Neural cell (in vitro differentiated cells): Measurements from ENCODE around the gene MED4. TPM values are rescaled to one million over a fixed set of nuclear protein-coding genes. Genes with fewer than 3 reads are reported as not detected.

Source experiments
- H2AFZ ChIP-seq: fragments of 200-600, 300-800 bp; sonication (generic), shearing (Covaris generic); 2 replicates; pipeline ENCODE4 v1.6.0; 2014; ENCODE audit warnings: low read depth, mild to moderate bottlenecking, antibody characterized with exemption, low read length, moderate library complexity
- H3F3A ChIP-seq: fragments of 200-600 bp; shearing (Covaris generic); 2 replicates; pipeline ENCODE4 v1.6.1; 2016; ENCODE audit warnings: mild to moderate bottlenecking, moderate library complexity, mixed read lengths, antibody characterized with exemption, low read length; ENCODE audit not compliant: insufficient read depth, poor library complexity, severe bottlenecking
- H3K27ac ChIP-seq: fragments of 200-600, 300-800 bp; sonication (generic), shearing (Covaris generic); 2 replicates; pipeline ENCODE4 v1.5.1; 2014; ENCODE audit warnings: mild to moderate bottlenecking, low read length, moderate library complexity
- H3K27me3 ChIP-seq: fragments of 300-800, 200-600 bp; sonication (generic), shearing (Covaris generic); 2 replicates; pipeline ENCODE4 v1.6.0; 2014; ENCODE audit warnings: mild to moderate bottlenecking, low read depth, low read length, moderate library complexity; ENCODE audit not compliant: insufficient read depth
- H3K36me3 ChIP-seq: fragments of 300-800, 200-600 bp; sonication (generic), shearing (Covaris generic); 2 replicates; pipeline ENCODE4 v1.5.1; 2014; ENCODE audit warnings: mild to moderate bottlenecking, antibody characterized with exemption, low read length, moderate library complexity; ENCODE audit not compliant: insufficient read depth
- H3K4me2 ChIP-seq: fragments of 300-800, 200-600 bp; sonication (generic), shearing (Covaris generic); 2 replicates; pipeline ENCODE4 v1.6.0; 2014; ENCODE audit warnings: mild to moderate bottlenecking, low read length
- H3K4me3 ChIP-seq: fragments of 300-800, 200-600 bp; sonication (generic), shearing (Covaris generic); 2 replicates; pipeline ENCODE4 v1.5.1; 2014; ENCODE audit warnings: mild to moderate bottlenecking, low read length, moderate library complexity
- H3K79me2 ChIP-seq: fragments of 200-600 bp; shearing (Covaris generic); replicated peaks from 2 replicates; pipeline ENCODE4 v1.6.0; 2014; ENCODE audit warnings: mild to moderate bottlenecking, low read length, moderate library complexity; ENCODE audit not compliant: insufficient read depth
- H3K9ac ChIP-seq: fragments of 300-800, 200-600 bp; sonication (generic), shearing (Covaris generic); 2 replicates; pipeline ENCODE4 v1.6.1; 2016; ENCODE audit warnings: mild to moderate bottlenecking, low read length, mixed read lengths
- H3K9me2 ChIP-seq: fragments of 200-600 bp; shearing (Covaris generic); 2 replicates; pipeline ENCODE4 v1.6.1; 2016; ENCODE audit warnings: mild to moderate bottlenecking, low read length, mixed read lengths; ENCODE audit not compliant: insufficient read depth
- H3K9me3 ChIP-seq: fragments of 200-600, 300-800 bp; sonication (generic), shearing (Covaris generic); 2 replicates; pipeline ENCODE4 v1.6.1; 2016; ENCODE audit warnings: mild to moderate bottlenecking, mixed run types, low read length, moderate library complexity, mixed read lengths
- H4K20me1 ChIP-seq: fragments of 200-600 bp; shearing (Covaris generic); 2 replicates; pipeline ENCODE4 v1.6.1; 2016; ENCODE audit warnings: mild to moderate bottlenecking, mixed run types; ENCODE audit not compliant: insufficient read depth
- EP300 ChIP-seq: fragments of 450-650 bp; conservative IDR thresholded peaks from 2 replicates; pipeline ENCODE4 v1.6.1; 2014; ENCODE audit warnings: antibody characterized with exemption, mild to moderate bottlenecking, moderate library complexity; ENCODE audit not compliant: poor library complexity, severe bottlenecking
- EZH2 ChIP-seq: fragments of 200-600, 300-800 bp; shearing (Covaris generic), sonication (generic); IDR thresholded peaks from 2 replicates; pipeline ENCODE4 v1.6.1; 2014; ENCODE audit warnings: antibody characterized with exemption, low read length, borderline replicate concordance, mild to moderate bottlenecking; ENCODE audit not compliant: insufficient read depth, poor library complexity, severe bottlenecking
- MXI1 ChIP-seq: fragments of 450-650 bp; conservative IDR thresholded peaks from 2 replicates; pipeline ENCODE4 v1.6.1; 2014; ENCODE audit warnings: antibody characterized with exemption, mild to moderate bottlenecking; ENCODE audit not compliant: poor library complexity, severe bottlenecking
- POLR2AphosphoS5 ChIP-seq: IDR thresholded peaks from 2 replicates; pipeline ENCODE4 v1.6.1; 2012
- RAD21 ChIP-seq: fragments of 450-650 bp; conservative IDR thresholded peaks from 2 replicates; pipeline ENCODE4 v1.6.1; 2014; ENCODE audit warnings: antibody characterized with exemption, mild to moderate bottlenecking, moderate library complexity
- REST ChIP-seq: IDR thresholded peaks from 2 replicates; pipeline ENCODE4 v1.6.1; 2012; ENCODE audit warnings: borderline replicate concordance
- SMC3 ChIP-seq: fragments of 450-650 bp; conservative IDR thresholded peaks from 2 replicates; pipeline ENCODE4 v1.6.1; 2014; ENCODE audit warnings: antibody characterized with exemption, mild to moderate bottlenecking, moderate library complexity; ENCODE audit not compliant: poor library complexity
- TAF1 ChIP-seq: IDR thresholded peaks from 2 replicates; pipeline ENCODE4 v1.6.1; 2012; ENCODE audit warnings: low read depth
- polyA plus RNA-seq: library from polyadenylated mRNA; depleted of rRNA; stranded (reverse); fragments of >200 nt; gene quantifications from 2 replicates; pipeline ENCODE4 v1.2.3, GENCODE V29; 2014
- TF ChIP-seq, protein P1 (sequence below): fragments of 450-650 bp; IDR thresholded peaks from 2 replicates; pipeline ENCODE4 v1.5.1; 2014; ENCODE audit warnings: antibody characterized with exemption, mild to moderate bottlenecking, moderate library complexity; ENCODE audit not compliant: poor library complexity, severe bottlenecking

MED4 gene
- polyA plus RNA-seq, 1 donor from 2014 or later = 87.5 TPM

GRCh38 chr13:48043789-48044503 lies 51.0 kb downstream of the MED4 start:
- no peaks in the 10 kb centered on the region for H4K20me1 ChIP-seq
- H3K9me2 ChIP-seq = no peaks in the 10 kb centered on the region
- no peak overlapping the region for H3K27ac ChIP-seq
- no peak for TF ChIP-seq EP300
- no peak for TF ChIP-seq SMC3
- no peak for TF ChIP-seq MXI1
- no peak for TF ChIP-seq REST
- TF ChIP-seq, protein P1, sequence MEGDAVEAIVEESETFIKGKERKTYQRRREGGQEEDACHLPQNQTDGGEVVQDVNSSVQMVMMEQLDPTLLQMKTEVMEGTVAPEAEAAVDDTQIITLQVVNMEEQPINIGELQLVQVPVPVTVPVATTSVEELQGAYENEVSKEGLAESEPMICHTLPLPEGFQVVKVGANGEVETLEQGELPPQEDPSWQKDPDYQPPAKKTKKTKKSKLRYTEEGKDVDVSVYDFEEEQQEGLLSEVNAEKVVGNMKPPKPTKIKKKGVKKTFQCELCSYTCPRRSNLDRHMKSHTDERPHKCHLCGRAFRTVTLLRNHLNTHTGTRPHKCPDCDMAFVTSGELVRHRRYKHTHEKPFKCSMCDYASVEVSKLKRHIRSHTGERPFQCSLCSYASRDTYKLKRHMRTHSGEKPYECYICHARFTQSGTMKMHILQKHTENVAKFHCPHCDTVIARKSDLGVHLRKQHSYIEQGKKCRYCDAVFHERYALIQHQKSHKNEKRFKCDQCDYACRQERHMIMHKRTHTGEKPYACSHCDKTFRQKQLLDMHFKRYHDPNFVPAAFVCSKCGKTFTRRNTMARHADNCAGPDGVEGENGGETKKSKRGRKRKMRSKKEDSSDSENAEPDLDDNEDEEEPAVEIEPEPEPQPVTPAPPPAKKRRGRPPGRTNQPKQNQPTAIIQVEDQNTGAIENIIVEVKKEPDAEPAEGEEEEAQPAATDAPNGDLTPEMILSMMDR = no peak
- no peak for TF ChIP-seq TAF1
- no peak for TF ChIP-seq POLR2AphosphoS5
- TF ChIP-seq RAD21 = no peak
- no peak for TF ChIP-seq EZH2
- H3F3A ChIP-seq = no peaks in the 10 kb centered on the region
- H3K9me3 ChIP-seq = no peaks in the 10 kb centered on the region
- no peak overlapping the region for H3K4me3 ChIP-seq
- H3K79me2 ChIP-seq = no peaks in the 10 kb centered on the region
- H3K27me3 ChIP-seq = no peaks in the 10 kb centered on the region
- H2AFZ ChIP-seq = no peak overlapping the region
- no peak overlapping the region for H3K4me2 ChIP-seq
- H3K36me3 ChIP-seq = no peaks in the 10 kb centered on the region
- no peak overlapping the region for H3K9ac ChIP-seq

GRCh38 chr13:48042894-48043293 lies 52.0 kb downstream of the MED4 start:
- peaks cover 3% of the 10 kb centered on the region for H3F3A ChIP-seq
- H3K9ac ChIP-seq = no peak overlapping the region
- no peaks in the 10 kb centered on the region for H3K9me2 ChIP-seq
- no peaks in the 10 kb centered on the region for H3K27me3 ChIP-seq
- no peaks in the 10 kb centered on the region for H3K36me3 ChIP-seq
- no peak for TF ChIP-seq SMC3
- H3K4me3 ChIP-seq = no peak overlapping the region
- no peaks in the 10 kb centered on the region for H4K20me1 ChIP-seq
- H3K4me2 ChIP-seq = no peak overlapping the region
- peaks cover 5% of the 10 kb centered on the region for H3K79me2 ChIP-seq
- no peaks in the 10 kb centered on the region for H3K9me3 ChIP-seq
- H3K27ac ChIP-seq = no peak overlapping the region
- no peak overlapping the region for H2AFZ ChIP-seq
